ENCODE data around the gene HOXA7. TPM values are rescaled to one million over a fixed set of nuclear protein-coding genes. Genes with fewer than 3 reads are reported as not detected.

HOXA7 gene
- total and polyA plus RNA-seq, 2 of the 8 experiments (the other 6 are each of a cell fraction or from before 2014, with no cell fraction given) = 0.03 TPM; not detected in 1

GRCh38 chr7:27158436-27159265 lies 2.2 kb upstream of the HOXA7 start:
- no peak overlapping the region for H4K91ac ChIP-seq (replicated peaks; ENCODE audit: insufficient read length, low read length)
- H3K79me1 ChIP-seq (ENCODE audit: low read depth, low read length) = no peaks in the 10 kb centered on the region
- no peak overlapping the region for H3K18ac ChIP-seq (ENCODE audit: extremely low read depth, low read length)
- no peak for FAIRE-seq
- no peak overlapping the region; the same call in 1 of the 2 replicates for H2BK12ac ChIP-seq (ENCODE audit: low read depth, low read length)
- WGBS, 2 experiments (ENCODE audit: extremely low coverage in 1 of 2, insufficient coverage in 1 of 2, insufficient read length in 1 of 2, insufficient replicate concordance in 2 of 2, low coverage in 1 of 2, low lambda C conversion rate in 2 of 2, missing lambda C conversion rate in 1 of 2) = 25% methylated on average over 35 of the region's 35 CpGs; no CpG with 5 or more reads in 1 of the 2 experiments
- H2BK20ac ChIP-seq (ENCODE audit: low read length) = no peak overlapping the region
- CTCF ChIA-PET (ENCODE audit: partially characterized antibody) = interaction anchor here (1.0 to 2.0 kb wide), 16 partner anchors 9 to 1297 kb away, joined by 3 to 16 read pairs (median 4); partner anchors contain the start of gene HOXA5
- H3K14ac ChIP-seq (ENCODE audit: insufficient read length) = no peak overlapping the region
- no peaks in the 10 kb centered on the region for H3K23me2 ChIP-seq (ENCODE audit: low read depth, low read length)
- no peak overlapping the region for H3K23ac ChIP-seq (ENCODE audit: insufficient read length)
- peak in 1 of 2 experiments; percentile 52 for DNase-seq (ENCODE audit: low read depth in 1 of 2, low spot score in 2 of 2)
- H3K27ac ChIP-seq (ENCODE audit: low read depth, low read length) = no peak overlapping the region
- H2BK5ac ChIP-seq (ENCODE audit: low read depth, low read length) = no peak overlapping the region
- H3K9ac ChIP-seq (replicated peaks in 1 of 4; ENCODE audit: extremely low read depth in 1 of 4, low read depth in 3 of 4, low read length in 3 of 4) = no peak overlapping the region
- no peak overlapping the region for H3K4ac ChIP-seq (replicated peaks; ENCODE audit: insufficient read length, low read depth, low read length)
- no peak overlapping the region for H3K4me2 ChIP-seq (ENCODE audit: insufficient read depth in 1 of 2, low read depth in 2 of 2, low read length in 2 of 2)
- peaks cover 0 to 24% (median 0%) of the 10 kb centered on the region in 4 experiments; a peak in 1 of 8 replicates for H3K36me3 ChIP-seq (ENCODE audit: control insufficient read depth in 2 of 4, insufficient read depth in 4 of 4, low read length in 3 of 4)
- no peak overlapping the region for H3K4me3 ChIP-seq (ENCODE audit: extremely low read depth in 1 of 4, insufficient read depth in 2 of 4, low read depth in 3 of 4, low read length in 4 of 4)
- H3K79me2 ChIP-seq (ENCODE audit: control insufficient read depth in 1 of 2, insufficient read depth in 2 of 2, low read length in 2 of 2) = no peaks in the 10 kb centered on the region
- H4K8ac ChIP-seq (ENCODE audit: extremely low read depth, insufficient read depth, low read length) = no peak overlapping the region
- H3K56ac ChIP-seq (replicated peaks; ENCODE audit: insufficient read length, low read depth, low read length) = no peak overlapping the region
- H2BK15ac ChIP-seq (ENCODE audit: low read length) = no peak overlapping the region
- no peak overlapping the region for H2AFZ ChIP-seq (ENCODE audit: low read length)
- peaks cover 98 to 100% (median 99%) of the 10 kb centered on the region in 4 experiments for H3K27me3 ChIP-seq (replicated peaks in 1 of 4; ENCODE audit: control insufficient read depth in 3 of 4, extremely low read depth in 1 of 4, insufficient read depth in 3 of 4, low read length in 3 of 4)
- POLR2A ChIA-PET (ENCODE audit: partially characterized antibody) = no interaction called here
- no peak overlapping the region for H4K5ac ChIP-seq (ENCODE audit: insufficient read length, low read depth, low read length)
- H4K20me1 ChIP-seq (replicated peaks in 1 of 2; ENCODE audit: control insufficient read depth in 1 of 2, insufficient read depth in 2 of 2, low read length in 2 of 2) = peaks cover 22 to 29% of the 10 kb centered on the region in 2 experiments
- peaks cover 0 to 2% (median 0%) of the 10 kb centered on the region in 4 experiments; a peak in 3 of 7 replicates for H3K4me1 ChIP-seq (replicated peaks in 1 of 4; ENCODE audit: control insufficient read depth in 3 of 4, insufficient read depth in 4 of 4, low read length in 3 of 4)
- no peak overlapping the region; the same call in 1 of the 2 replicates for H2AK5ac ChIP-seq (ENCODE audit: low read depth, low read length)
- H2BK120ac ChIP-seq (replicated peaks; ENCODE audit: low read depth, low read length) = no peak overlapping the region
- peaks cover 0 to 10% of the 10 kb centered on the region in 2 experiments; a peak in 1 of 4 replicates for H3K9me3 ChIP-seq (ENCODE audit: insufficient read depth in 2 of 2, low read depth in 1 of 2, low read length in 1 of 2)
- TF ChIP-seq CEBPB (IDR thresholded peaks at IDR 0.05; ENCODE audit: low read depth, low read length) (no peak), HDAC6 (IDR thresholded peaks at IDR 0.05; ENCODE audit: low read depth, low read length) (no peak), KDM5A (IDR thresholded peaks at IDR 0.05; ENCODE audit: low read length) (no peak), CTCF (IDR thresholded peaks at IDR 0.05; ENCODE audit: control extremely low read depth in 1 of 3, insufficient read depth in 1 of 3, low read depth in 1 of 3, low read length in 3 of 3) (no peak), HDAC2 (IDR thresholded peaks at IDR 0.05; ENCODE audit: borderline replicate concordance in 1 of 2, low read depth in 2 of 2, low read length in 2 of 2) (no peak), EZH2 (IDR thresholded peaks at IDR 0.05; ENCODE audit: low read depth, low read length, severe bottlenecking) (peak; percentile 98), TAF1 (IDR thresholded peaks at IDR 0.05; ENCODE audit: low read depth, low read length) (no peak), GABPA (IDR thresholded peaks at IDR 0.05; ENCODE audit: borderline replicate concordance, insufficient read depth, low read length) (no peak)

All from H1 (cell line).